GM18873 (cell line): ENCODE results near the gene CSF3.

Source experiments
- ATAC-seq: cut with Tn5 transposase; IDR thresholded peaks from one replicate; pipeline ENCODE4 v1.9.1; 2021; ENCODE audit warnings: mild to moderate bottlenecking, moderate library complexity, moderate number of reproducible peaks; ENCODE audit not compliant: unreplicated experiment, low FRiP score

Gene CSF3

GRCh38 chr17:40015005-40015997 is at the start of gene CSF3:
CSF3 (plus strand) TSS chr17:40015440; CDS start chr17:40015475, 35 bp downstream.
- no peak for ATAC-seq

- no peak for ATAC-seq
These were observed 48.5 kb upstream of the CSF3 start for GRCh38 chr17:39966771-39967170.

GRCh38 chr17:39968761-39969160 is 46.5 kb upstream of the CSF3 start:
- ATAC-seq, result no peak

GRCh38 chr17:39969375-39969774 is 45.9 kb upstream of the CSF3 start:
- ATAC-seq, result no peak

GRCh38 chr17:39970157-39970692 is 45.0 kb upstream of the CSF3 start:
- no peak for ATAC-seq

GRCh38 chr17:39971076-39971603 is 44.1 kb upstream of the CSF3 start:
- ATAC-seq, result no peak

GRCh38 chr17:39972271-39972670 is 43.0 kb upstream of the CSF3 start:
- no peak for ATAC-seq

GRCh38 chr17:39973496-39973895 is 41.7 kb upstream of the CSF3 start:
- no peak for ATAC-seq

GRCh38 chr17:39974433-39974832 is 40.8 kb upstream of the CSF3 start:
- no peak for ATAC-seq

GRCh38 chr17:39975801-39976200 is 39.4 kb upstream of the CSF3 start:
- no peak for ATAC-seq

- ATAC-seq, result no peak
These were observed 36.1 kb upstream of the CSF3 start for GRCh38 chr17:39979016-39979670.

- peak; percentile 9 for ATAC-seq
These were observed 35.3 kb upstream of the CSF3 start for GRCh38 chr17:39979893-39980350.

- peak; percentile 88 for ATAC-seq
These were observed 34.7 kb upstream of the CSF3 start, which contains the start of gene PSMD3 for GRCh38 chr17:39980351-39981206. PSMD3 (plus strand) TSS chr17:39980807; CDS start chr17:39980971, 164 bp downstream.

GRCh38 chr17:39981207-39981741 is 34.0 kb upstream of the CSF3 start:
- ATAC-seq, result no peak

GRCh38 chr17:39981766-39982375 is 33.4 kb upstream of the CSF3 start:
- no peak for ATAC-seq

GRCh38 chr17:39988206-39988810 is 26.9 kb upstream of the CSF3 start:
- no peak for ATAC-seq

- no peak for ATAC-seq
These were observed 20.8 kb upstream of the CSF3 start for GRCh38 chr17:39994448-39994847.

- ATAC-seq, result no peak
These were observed 19.8 kb upstream of the CSF3 start for GRCh38 chr17:39995438-39995837.

- ATAC-seq, result no peak
These were observed 19.1 kb upstream of the CSF3 start for GRCh38 chr17:39996162-39996561.
